ENCODE results near the gene USP46. TPM values are rescaled to one million over a fixed set of nuclear protein-coding genes. Genes with fewer than 3 reads are reported as not detected.

USP46 gene
- total RNA-seq, 4 donors from 2014 or later = 7.0 to 10.9 (median 9.1) TPM

DNA sequence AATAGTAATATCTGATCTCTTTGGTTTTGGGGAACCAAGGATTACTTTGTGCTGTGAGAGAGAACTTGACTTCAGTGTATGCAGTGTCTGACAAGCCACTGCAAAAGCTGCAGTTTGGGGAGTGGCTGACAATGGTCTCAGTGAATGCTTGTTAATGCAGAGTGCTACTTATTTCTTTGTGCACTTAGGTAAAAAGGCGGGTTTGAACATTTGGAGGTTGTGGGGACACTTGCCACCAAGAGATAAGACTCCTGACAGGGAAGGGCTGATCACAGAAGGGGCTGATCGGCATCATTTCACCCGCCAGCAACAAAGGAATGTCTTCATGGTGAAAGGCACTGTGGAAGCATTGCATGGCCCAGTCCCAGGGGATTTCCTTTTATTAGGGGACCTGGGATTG lies 28.6 kb upstream of the USP46 start:
- TF ChIP-seq CTCF (IDR thresholded peaks at IDR 0.05; ENCODE audit: low read depth) = no peak

DNA sequence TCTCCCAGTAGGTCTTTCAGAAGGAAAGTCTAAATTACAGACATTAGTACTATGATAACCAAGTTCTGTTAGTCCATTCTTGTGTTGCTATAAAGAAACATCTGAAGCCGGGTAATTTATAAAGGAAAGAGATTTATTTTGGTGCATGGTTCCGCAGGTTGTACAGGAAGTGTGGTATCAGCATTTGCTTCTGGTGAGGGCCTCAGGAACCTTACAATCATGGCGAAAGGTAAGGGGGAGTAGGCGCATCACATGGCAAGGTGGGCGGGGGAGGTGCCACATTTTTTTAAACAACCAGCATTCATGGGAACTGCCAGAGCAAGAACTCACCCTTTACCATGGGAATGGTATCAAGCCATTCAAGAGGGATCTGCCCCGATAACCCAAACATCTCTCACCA lies 26.2 kb upstream of the USP46 start:
- no peak for TF ChIP-seq CTCF (IDR thresholded peaks at IDR 0.05; ENCODE audit: low read depth)

- no peak for TF ChIP-seq CTCF (IDR thresholded peaks at IDR 0.05; ENCODE audit: low read depth)
Observed at GRCh38 chr4:52684896-52685295, 25.8 kb upstream of the USP46 start.

DNA sequence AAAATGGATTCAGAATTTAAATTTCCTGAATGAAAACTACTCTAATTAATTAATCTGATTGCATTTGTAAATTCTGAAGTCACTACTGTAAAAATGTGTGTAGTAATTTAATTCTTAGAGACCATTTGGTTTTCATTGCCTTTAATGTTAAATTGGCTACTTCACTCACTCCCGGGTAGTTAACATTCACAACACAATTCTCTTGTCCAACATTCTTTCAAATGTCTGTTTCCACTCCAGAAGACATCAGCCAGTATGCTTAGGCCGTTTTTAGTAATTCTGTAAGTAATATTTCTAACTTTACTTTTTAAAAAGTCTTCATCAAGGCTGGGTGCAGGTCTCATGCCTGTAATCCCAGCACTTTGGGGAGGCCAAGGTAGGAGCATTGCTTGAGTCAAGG lies 21.3 kb upstream of the USP46 start:
- TF ChIP-seq CTCF (IDR thresholded peaks at IDR 0.05; ENCODE audit: low read depth) = no peak

GRCh38 chr4:52676536-52676935 lies 17.4 kb upstream of the USP46 start:
- no peak for TF ChIP-seq CTCF (IDR thresholded peaks at IDR 0.05; ENCODE audit: low read depth)

GRCh38 chr4:52675111-52675510 lies 16.0 kb upstream of the USP46 start:
- TF ChIP-seq CTCF (IDR thresholded peaks at IDR 0.05; ENCODE audit: low read depth) = no peak

GRCh38 chr4:52670739-52671138 lies 11.6 kb upstream of the USP46 start:
- no peak for TF ChIP-seq CTCF (IDR thresholded peaks at IDR 0.05; ENCODE audit: low read depth)
